Activated CD4-positive, alpha-beta T cell treated with anti-CD3 and anti-CD28 coated beads, Interleukin-2, amount 50 U/mL, for 24 hours (primary cell): ENCODE measurements around the gene TCL1A.
A peak's percentile ranks its signal among the peaks of the same experiment; 100 is the strongest.

Source experiments
- DNase-seq, 2 donors: peaks; one replicate each; pipeline ENCODE4 v3.0.0-alpha.2; 2020; ENCODE audit warnings: low read depth in 1 of 2, low spot score in 1 of 2

The TCL1A gene

DNA sequence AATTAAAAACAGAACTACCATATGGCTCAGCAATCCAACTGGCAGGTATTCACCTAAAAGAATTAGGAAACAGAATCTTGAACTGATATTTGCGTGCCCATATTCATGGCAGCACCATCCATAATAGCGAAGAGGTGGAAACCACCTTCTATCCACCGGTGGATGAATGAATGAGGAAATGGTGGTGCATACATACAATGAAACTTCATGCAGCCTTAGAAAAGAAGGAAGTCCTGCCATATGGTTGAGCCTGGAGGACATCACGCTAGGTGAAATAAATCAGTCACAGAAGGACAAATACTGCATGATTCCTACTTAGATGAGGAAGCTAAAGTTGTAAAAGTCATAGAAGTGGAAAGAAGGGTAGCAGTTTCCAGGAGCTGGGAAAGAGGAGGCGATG lies 6.6 kb downstream of the TCL1A start:
- DNase-seq, result no peak

DNA sequence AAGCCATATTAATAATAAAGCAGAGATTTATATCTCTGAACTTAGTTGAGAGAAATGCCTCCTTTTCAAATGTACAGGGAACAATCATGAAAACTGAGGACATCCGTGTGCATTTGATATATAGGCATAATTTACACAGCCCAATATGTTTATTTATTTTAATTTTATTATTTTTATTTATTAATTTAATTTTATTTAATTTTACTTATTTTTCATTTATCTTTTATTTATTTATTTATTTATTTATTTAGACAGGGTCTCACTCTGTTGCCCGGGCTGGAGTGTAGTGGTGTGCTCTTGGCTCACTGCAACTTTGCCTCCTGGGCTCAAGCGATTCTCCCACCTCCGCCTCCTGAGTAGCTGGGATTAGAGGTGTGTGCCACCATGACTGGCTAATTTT lies 8.4 kb downstream of the TCL1A start:
- no peak for DNase-seq

DNA sequence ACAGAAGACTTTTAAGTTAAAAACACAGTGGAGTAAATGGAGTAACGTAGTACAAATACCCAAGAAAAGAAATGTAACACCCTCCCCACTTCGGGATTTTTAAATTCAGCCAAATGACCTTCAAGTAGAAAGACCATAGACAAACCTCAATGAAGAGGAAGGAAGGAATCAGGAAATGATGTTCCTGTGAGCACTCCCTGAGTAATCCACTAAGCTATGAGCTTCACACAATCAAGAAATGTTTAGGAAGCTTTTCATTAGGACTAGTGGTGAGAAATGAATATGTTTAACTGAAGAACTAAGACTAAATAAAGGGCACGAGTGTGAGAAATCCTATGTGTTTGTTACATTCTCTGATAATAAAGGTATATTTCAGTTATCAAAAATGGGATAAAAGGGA lies 10.1 kb downstream of the TCL1A start:
- DNase-seq, result no peak

DNA sequence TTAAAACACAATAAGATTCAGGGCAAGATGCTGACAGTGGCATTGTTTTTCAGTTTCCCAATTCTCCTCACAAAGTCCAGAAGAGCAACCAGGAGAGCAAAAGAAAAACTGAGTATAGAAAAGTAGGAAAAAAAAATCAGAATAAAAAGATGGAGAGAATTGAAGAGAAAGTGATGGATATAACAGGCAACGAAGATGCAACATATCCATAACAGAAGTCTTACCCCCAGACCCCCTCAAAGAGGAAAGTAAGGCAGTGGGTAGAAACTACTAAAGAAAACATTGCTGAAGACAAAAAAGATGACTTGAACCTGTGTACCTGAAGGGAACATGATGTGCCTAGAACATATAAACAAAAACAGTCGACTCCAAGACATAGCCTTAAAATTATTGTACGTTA lies 10.6 kb downstream of the TCL1A start:
- no peak for DNase-seq

DNA sequence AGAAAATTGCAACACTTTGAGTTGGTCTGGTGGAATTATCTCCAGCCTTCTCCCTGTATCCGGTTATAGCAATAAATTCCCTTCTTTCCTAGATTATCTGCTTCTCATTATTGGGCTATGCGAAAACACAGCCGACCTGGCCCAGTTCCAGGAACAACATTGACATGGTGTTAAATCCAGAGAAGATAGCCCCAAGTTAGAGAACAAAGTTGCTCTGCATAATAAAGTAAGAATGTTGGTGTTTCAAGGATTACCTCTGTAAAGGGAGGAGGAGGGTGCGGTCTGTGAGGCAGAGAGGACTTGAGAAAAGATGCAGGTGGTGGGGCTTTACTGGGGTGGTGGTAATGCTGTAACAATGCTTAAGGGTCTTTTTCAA lies 12.1 kb downstream of the TCL1A start:
- no peak for DNase-seq

DNA sequence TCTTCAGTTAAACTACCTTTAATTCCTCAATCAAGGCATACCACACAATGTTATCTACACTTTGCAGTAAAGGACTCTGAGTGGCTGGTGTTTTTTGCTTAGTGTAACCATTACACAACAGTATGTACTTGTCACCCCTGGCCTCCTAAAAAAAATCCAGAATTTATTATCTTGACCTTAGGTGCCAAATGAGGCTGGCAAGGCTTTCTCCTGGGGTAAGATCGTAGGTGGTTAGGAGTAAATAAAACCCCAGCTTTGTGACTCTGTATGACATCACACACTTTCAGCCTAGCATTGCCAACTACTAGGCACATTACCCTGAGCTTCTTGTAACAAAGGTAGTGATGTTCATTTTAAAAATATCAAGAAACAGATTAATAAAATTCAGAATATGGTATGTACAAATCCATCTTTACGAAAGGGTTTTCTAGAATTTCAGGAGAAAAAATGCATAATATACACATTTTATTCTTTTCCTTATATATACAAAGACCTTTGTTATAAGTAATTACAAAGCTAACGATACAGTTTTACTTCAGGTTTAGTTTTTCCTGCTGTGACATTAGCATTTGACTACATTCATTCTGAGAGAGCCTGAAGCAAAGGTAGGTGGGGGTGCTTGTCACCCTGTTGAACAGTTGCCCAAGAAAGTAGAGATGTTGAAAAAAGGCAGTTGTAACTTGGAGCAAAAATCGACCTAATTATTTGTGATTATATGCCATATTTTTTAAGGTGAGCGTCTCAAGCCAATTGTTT lies 13.5 kb downstream of the TCL1A start:
- no peak for DNase-seq

DNA sequence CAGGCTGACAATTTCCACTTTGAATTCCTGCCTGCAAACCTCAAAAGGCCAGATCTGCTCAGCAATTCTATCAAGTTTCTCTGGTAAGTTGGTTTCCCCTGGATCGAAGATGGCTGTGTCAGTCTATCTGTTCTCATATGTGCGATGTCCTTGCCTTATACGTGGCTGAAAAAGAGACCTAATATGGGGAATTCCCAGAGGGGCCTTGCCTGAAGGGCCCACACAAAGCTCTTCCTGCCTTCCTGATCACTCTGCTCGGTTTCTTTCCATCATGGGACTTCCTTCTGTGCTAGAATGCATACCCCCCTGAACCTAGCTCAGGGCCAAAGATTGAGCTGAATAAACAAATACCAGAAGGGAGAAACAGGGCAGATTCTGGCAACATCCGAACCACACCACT lies 14.5 kb downstream of the TCL1A start:
- no peak for DNase-seq

DNA sequence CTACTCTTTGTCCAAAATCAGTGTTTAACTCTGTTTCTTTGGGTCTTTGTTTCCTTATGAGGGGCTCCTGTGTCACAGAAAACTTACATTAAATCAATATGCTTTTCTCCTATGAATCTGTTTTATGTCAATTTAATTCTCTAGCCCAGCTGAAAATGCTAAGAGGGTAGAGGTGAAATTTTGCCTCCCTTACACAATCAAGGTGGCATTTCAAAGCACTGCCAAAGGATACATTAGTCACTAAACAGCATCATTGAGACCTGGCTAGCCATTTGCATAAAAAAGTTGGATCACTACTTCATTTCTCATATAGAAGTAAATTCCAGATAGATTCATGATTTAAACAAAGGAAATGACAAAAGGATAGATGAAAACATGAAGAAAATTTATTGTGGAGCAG lies 15.6 kb downstream of the TCL1A start:
- no peak for DNase-seq

DNA sequence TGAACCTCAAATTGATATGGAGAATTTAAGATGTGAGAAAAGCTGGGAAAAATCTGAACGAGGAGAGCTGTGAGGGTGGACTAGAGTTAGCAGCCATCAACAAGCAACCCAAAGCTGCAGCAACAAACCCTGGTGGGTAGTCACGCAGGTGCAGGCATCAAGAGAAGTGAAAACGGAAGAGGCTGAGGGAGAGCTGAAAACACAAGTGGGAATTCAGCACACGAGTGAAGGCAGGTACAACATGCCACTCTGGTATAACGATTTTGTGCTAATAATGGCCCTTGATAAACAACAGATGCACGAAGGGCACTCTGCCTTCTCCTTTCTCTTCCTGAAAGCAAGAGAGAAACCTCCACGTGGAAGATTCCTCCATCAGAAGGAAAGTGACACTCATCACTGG lies 16.2 kb downstream of the TCL1A start:
- no peak for DNase-seq

DNA sequence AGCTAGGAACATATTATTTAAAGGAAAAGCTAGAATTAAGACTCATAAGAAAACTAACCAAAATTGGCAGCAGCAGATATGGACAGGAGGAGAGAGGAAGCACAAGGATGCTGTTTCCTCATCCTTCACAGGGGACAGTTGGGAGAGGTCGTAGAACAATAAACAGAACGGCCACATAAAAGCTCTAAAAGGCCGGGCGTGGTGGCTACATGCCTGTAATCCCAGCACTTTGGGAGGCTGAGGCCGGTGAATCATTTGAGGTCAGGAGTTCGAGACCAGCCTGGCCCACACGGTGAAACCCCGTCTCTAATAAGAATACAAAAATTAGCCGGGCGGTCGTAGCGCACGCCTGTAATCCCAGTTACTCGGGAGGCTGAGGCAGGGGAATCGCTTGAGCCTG lies 17.2 kb downstream of the TCL1A start:
- DNase-seq, result no peak

DNA sequence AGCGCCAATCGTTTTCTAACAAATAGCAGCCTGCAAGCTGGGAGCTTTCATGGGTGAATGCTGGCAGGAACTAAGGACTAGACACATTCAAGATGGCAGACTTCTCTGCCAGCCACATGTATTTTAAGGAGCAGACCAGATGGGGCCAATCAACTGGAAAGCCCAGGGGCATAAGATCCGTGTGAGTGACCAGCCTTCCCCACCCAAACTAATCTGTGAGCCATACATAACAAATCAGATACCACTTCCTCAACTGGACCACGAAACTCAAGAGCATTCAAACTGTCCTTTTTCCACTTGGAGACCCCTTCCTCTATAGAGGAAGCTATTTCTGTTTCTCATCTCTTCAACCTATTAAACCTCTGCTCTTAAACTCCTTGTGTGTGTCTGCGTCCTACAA lies 18.0 kb downstream of the TCL1A start:
- no peak for DNase-seq

DNA sequence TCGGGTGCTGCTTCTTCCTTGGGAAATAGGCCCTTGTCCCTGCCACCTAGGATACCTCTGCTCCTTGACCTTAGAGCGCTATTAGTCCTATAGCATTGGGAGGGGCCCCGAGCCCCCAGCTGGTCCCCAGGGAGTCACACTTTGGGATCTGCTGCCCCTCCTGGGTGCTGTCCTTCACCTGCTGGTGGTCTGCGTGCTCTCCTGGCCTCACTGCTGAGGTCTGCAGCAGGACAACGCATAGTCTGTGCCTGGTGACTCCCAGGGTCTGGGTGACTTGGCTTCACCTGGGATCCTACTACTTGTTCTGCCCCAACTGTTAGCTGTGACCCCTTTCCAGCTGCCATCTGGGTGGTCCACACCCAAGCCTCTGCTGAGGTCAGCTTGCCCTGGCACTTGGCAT lies 18.9 kb downstream of the TCL1A start:
- DNase-seq, result no peak

DNA sequence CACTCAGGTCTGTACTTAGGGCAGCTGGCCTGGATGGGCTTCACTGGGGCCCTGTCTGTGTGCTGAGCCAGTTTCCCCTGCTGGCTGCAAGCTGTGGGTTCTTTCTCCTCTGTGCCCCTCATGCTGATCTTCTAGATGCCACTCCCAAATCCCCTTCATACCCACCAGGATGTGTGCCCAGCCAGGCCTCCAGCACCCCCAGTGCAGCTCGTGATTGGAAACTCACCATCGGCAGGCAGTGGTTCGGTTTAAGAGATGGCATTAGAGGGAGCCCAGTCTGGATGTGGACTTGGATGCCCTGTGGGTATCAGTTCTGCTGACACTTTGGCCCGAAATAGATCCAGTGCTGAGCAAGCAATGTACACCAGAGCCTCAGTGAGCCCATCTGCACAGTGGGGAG lies 21.8 kb downstream of the TCL1A start:
- no peak for DNase-seq

DNA sequence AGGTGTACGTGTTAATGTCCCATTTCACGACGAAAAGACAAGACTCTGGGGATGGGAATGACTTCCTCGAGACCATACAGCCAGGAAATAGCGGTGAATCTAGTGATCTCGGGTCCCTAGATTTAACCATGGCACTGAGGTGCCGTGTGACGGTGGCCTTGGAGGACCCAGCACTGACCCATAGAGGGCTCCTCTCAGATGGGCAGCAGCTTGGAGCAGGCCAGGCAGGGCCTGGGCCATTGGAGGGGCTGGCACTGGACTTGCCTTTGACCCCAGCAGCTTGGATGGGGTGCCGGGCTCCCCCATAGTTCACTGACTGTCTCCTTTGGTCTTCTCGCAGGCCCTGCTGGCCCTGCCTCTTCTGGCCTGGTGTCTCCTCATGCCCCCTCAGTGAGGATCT lies 22.3 kb downstream of the TCL1A start:
- no peak for DNase-seq

DNA sequence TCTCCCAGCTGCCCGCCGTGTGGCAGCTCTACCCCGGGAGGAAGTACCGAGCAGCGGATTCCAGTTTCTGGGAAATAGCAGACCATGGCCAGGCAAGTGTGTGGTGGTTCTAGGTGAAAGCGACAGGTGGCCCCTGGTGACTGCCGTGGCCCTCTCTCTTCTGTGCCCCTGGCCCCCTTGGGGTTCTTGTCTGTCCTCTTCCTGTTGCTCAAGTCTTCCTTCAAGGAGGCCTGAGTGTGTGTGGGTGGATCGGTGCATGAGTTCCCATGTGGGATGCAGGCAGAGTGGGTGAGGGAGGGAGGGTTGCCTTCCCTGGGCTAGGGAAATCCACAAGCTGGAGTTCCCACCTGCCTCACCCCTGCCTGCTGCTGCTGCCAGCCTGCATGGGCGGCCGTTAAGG lies 23.1 kb downstream of the TCL1A start:
- DNase-seq, result no peak

DNA sequence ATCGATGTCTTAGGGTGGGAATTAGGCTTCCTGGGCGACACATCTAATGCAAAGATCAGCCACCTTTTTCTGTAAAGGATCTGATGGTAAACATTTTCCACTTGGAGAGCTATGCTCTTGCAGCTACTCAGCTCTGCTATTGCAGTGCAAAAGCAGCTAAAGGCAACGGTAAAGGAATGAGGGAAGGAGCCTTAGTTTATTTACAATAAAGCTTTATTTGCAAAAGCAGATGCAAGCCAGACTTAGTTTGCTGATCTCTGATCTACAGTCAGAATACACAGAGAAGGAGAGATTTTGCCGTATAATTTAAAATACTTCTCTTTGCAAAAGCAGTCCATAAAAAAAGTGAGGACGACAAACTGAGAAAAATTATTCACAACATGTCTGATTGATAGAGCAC lies 24.5 kb downstream of the TCL1A start:
- no peak for DNase-seq

DNA sequence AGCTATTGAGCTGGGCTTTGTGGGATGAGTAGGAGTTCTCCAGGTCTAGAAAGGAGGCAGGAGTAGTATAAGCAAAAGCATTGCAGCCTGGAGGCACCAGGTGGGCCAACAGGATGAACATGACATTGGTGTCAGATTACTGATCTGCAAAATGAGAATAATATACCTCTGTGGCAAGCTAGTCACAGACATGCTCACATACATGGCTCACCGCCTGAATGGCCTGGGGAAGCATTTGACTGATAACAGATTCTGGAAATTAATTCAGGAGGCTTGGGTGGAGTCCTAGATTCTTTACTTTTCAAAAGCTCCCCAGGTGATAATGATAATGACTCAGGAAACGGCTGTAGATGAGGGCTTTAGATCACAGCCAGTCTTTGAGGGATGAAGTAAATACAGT lies 27.0 kb downstream of the TCL1A start:
- no peak for DNase-seq

DNA sequence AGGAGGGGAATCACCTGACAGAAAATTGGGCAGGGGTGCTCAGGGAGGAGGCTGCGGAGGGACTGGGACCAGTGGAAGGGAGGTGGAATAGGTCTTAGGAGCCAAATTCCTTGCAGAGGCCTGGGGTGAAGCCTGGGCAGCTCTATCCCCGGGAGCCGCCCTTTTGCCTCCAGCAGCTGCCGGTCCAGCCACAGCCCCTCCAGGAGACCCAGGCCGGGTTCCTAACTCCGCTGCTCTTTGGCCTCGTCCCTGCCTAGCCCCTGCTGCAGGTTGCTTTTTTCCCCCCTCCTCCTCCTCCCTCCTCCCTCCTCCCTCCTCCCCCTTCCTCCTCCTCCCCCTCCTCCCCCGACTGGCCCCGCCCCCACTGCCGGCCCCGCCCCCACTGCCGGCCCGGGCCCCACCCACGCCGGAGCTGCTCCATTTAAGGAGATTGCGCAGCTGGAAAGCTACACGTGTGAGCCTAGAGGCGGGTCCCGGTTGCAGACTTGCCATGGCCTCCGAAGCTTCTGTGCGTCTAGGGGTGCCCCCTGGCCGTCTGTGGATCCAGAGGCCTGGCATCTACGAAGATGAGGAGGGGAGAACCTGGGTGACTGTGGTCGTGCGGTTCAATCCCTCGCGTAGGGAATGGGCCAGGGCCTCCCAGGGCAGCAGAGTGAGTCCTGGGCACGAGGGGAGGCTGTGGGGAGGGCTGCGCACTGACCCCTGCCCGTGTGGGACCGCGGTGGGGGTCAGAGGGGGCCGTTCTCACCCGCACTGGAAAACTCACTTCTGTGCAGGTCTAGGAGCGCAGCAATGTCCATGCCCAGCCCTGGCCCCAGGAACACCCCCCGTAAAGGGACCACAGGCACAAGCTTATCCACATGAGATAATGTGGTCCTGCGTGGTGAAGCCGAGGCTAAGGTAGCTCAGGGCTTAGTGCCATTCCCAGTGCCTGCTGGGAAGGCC lies 27.7 kb downstream of the TCL1A start, which contains the start of gene TCL1B:
Gene TCL1B (plus strand): TSS at position 449 of the 945 bp plus-strand sequence. CDS start 42 bp downstream, at position 491.
- DNase-seq, result no peak

DNA sequence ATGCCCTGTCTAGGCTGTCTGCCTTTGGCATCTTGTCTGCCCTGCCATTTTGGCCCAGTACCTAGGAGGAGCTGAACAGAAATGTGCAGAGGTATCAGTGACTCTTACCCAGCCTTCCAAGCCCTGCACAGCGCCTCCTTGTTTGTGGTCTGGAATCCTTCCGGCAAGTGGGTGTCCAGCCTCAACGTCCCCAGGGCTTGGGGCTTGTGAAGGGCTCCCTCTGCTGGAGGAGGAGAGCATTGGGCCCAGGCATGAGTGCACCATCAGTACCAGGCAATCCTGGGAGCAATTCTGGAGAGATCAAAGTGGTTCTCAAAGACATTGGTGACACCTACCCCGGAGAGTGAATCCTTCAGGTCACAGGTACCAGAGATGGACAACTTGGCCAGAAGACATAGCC lies 30.1 kb downstream of the TCL1A start:
- peak; percentile 3 to 11 for DNase-seq

DNA sequence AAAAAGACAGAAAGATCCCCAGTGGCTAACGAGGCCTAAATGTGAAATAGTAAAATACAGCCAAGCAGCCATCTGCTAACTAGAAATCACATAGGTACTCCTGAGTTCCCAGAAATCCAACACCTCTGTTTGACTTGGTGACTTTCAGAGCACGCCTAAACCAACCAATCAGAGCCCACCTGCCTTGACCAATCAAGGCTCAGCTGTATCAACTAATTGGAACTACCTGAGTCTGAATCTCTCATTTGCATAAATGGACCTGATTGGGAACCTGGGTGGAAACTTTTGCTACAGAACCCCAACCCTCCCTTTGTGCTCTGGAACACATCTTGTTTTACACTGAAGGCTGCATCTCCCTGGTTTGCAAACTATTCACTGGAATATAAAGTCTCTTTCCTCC lies 32.8 kb downstream of the TCL1A start:
- no peak for DNase-seq

DNA sequence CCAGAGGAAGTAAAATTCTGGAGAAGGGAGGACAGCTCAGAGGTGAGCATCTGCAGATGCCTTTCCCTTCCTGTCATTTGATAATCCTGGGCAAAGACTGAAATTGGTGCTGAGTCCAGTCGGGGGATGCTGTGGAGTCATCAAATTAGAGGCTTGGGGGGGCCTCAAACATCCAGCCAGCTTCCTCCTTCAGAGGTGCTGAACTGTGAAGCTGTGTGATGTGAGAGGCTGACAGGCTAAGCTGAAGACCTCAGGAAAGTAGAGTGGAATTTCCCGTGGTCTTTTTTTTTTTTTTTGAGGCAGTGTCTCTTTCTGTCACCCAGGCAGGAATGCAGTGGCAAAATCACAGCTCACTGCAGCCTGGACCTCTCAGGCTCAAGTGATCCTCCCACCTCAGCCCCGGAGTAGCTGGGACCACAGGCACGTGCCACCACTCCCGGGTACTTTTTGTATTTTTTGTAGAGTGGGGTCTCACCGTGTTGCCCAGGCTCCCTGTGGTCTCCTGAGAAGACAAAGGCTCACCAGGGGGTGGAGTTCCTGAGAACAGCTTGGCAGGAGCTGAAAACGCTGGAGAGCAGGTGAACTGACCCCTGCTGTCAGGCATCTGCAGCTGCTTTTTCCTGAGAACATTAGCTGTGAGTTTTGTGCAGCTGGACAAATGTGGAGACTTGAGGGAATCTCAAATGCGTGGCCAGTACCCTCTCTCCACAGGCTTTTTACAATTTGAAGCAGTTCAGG lies 33.8 kb downstream of the TCL1A start:
- no peak for DNase-seq
